Smooth muscle cell (in vitro differentiated cells): ENCODE results near the gene VAV2. TPM values are rescaled to one million over a fixed set of nuclear protein-coding genes. Genes with fewer than 3 reads are reported as not detected.

Experiments
- DNase-seq: peaks from one replicate; lab custom pipeline; 2025; ENCODE audit not compliant: unreplicated experiment; lab: John Stamatoyannopoulos, UW
- H2AFZ ChIP-seq: fragments of 200-600 bp; sonication (generic); 2 replicates; pipeline ENCODE4 v1.6.0; 2016; ENCODE audit warnings: antibody characterized with exemption, low read depth, mild to moderate bottlenecking
- H3F3A ChIP-seq: fragments of 200-600 bp; sonication (generic); 2 replicates; pipeline ENCODE4 v1.6.0; 2017; ENCODE audit warnings: antibody characterized with exemption, low read depth
- H3K27ac ChIP-seq: fragments of 200-600 bp; sonication (generic); 2 replicates; pipeline ENCODE4 v1.5.1; 2016; ENCODE audit warnings: low read depth, mild to moderate bottlenecking
- H3K27me3 ChIP-seq: fragments of 200-600 bp; sonication (generic); 2 replicates; pipeline ENCODE4 v1.6.1; 2016; ENCODE audit warnings: low read depth, mild to moderate bottlenecking
- H3K36me3 ChIP-seq: fragments of 200-600 bp; sonication (generic); 2 replicates; pipeline ENCODE4 v1.5.1; 2016; ENCODE audit warnings: low read depth
- H3K4me1 ChIP-seq: fragments of 200-600 bp; sonication (generic); 2 replicates; pipeline ENCODE4 v1.5.1; 2016; ENCODE audit warnings: low read depth
- H3K4me2 ChIP-seq: fragments of 200-600 bp; sonication (generic); 2 replicates; pipeline ENCODE4 v1.6.0; 2016; ENCODE audit warnings: mild to moderate bottlenecking
- H3K4me3 ChIP-seq: fragments of 200-600 bp; sonication (generic); 2 replicates; pipeline ENCODE4 v1.5.1; 2016; ENCODE audit warnings: mild to moderate bottlenecking
- H3K79me2 ChIP-seq: fragments of 200-600 bp; sonication (generic); 2 replicates; pipeline ENCODE4 v1.6.0; 2016; ENCODE audit warnings: low read depth, mild to moderate bottlenecking
- H3K9ac ChIP-seq: fragments of 200-600 bp; sonication (generic); 2 replicates; pipeline ENCODE4 v1.6.0; 2016; ENCODE audit warnings: low read depth
- H3K9me3 ChIP-seq: fragments of 200-600 bp; sonication (generic); replicated peaks from 2 replicates; pipeline ENCODE4 v1.5.1; 2016; ENCODE audit warnings: low read depth
- H4K20me1 ChIP-seq: fragments of 200-600 bp; sonication (generic); 2 replicates; pipeline ENCODE4 v1.6.0; 2016; ENCODE audit warnings: low read depth
- CTCF ChIP-seq: fragments of 200-600 bp; sonication (generic); IDR thresholded peaks from 2 replicates; pipeline ENCODE4 v1.5.1; 2017; ENCODE audit warnings: borderline replicate concordance, mild to moderate bottlenecking, antibody characterized with exemption; ENCODE audit not compliant: insufficient read depth, poor library complexity, severe bottlenecking
- WGBS: methylation state at CpG from one replicate; pipeline ENCODE4 v1.1.7; 2016; ENCODE audit warnings: low lambda C conversion rate; 5-methylcytosine and 5-hydroxymethylcytosine counted together
- polyA plus RNA-seq: library from polyadenylated mRNA; unstranded; fragments of >200 nt; fragmentation: Nextera tagmentation; extraction: Ambion mirVana; gene quantifications from 2 replicates; pipeline ENCODE4 v1.2.1, GENCODE V29; 2016
- total RNA-seq: library from RNA; depleted of rRNA; stranded (reverse); fragments of >200 nt; gene quantifications from 2 replicates; pipeline ENCODE4 v1.2.3, GENCODE V29; 2014

Gene VAV2
- total and polyA plus RNA-seq, 2 experiments from 2014 or later = 26.2 to 35.3 TPM

GRCh38 chr9:133789778-133790177 lies 202.3 kb downstream of the VAV2 start:
- Histone ChIP-seq H3K4me2 (no peak overlapping the region), H3K79me2 (no peaks in the 10 kb centered on the region), H3K4me1 (no peaks in the 10 kb centered on the region), H3F3A (no peaks in the 10 kb centered on the region), H3K27ac (no peak overlapping the region), H3K9ac (no peak overlapping the region), H2AFZ (no peak overlapping the region), H3K27me3 (no peaks in the 10 kb centered on the region), H4K20me1 (peaks cover 37% of the 10 kb centered on the region), H3K9me3 (no peaks in the 10 kb centered on the region), H3K36me3 (no peaks in the 10 kb centered on the region), H3K4me3 (no peak overlapping the region)
- WGBS = 93% methylated on average over 7 of the region's 8 CpGs
- no peak for TF ChIP-seq CTCF
- no peak for DNase-seq

- H3K9me3 ChIP-seq = no peaks in the 10 kb centered on the region
- H3K27me3 ChIP-seq = no peaks in the 10 kb centered on the region
- no peak for DNase-seq
- 93% methylated on average over 34 of the region's 34 CpGs for WGBS
- no peaks in the 10 kb centered on the region for H3K79me2 ChIP-seq
- H3K27ac ChIP-seq = no peak overlapping the region
- no peak overlapping the region for H2AFZ ChIP-seq
- H3F3A ChIP-seq = no peaks in the 10 kb centered on the region
- H3K4me1 ChIP-seq = no peaks in the 10 kb centered on the region
- H3K9ac ChIP-seq = no peak overlapping the region
- H3K36me3 ChIP-seq = no peaks in the 10 kb centered on the region
- TF ChIP-seq CTCF = no peak
- peaks cover 37% of the 10 kb centered on the region for H4K20me1 ChIP-seq
- H3K4me2 ChIP-seq = no peak overlapping the region
- no peak overlapping the region for H3K4me3 ChIP-seq
Observed at GRCh38 chr9:133788819-133789717, 203.1 kb downstream of the VAV2 start.

- Histone ChIP-seq H4K20me1 (peaks cover 37% of the 10 kb centered on the region), H3K4me1 (no peaks in the 10 kb centered on the region), H3K9me3 (no peaks in the 10 kb centered on the region), H3K79me2 (no peaks in the 10 kb centered on the region), H3K4me2 (no peak overlapping the region), H3F3A (no peaks in the 10 kb centered on the region), H2AFZ (no peak overlapping the region), H3K27me3 (no peaks in the 10 kb centered on the region), H3K27ac (no peak overlapping the region), H3K36me3 (no peaks in the 10 kb centered on the region), H3K4me3 (no peak overlapping the region), H3K9ac (no peak overlapping the region)
- no peak for DNase-seq
- TF ChIP-seq CTCF = no peak
- 90% methylated on average over 37 of the region's 37 CpGs for WGBS
Observed at GRCh38 chr9:133788045-133788818, 203.9 kb downstream of the VAV2 start.

GRCh38 chr9:133787754-133788025 lies 204.4 kb downstream of the VAV2 start:
- no peaks in the 10 kb centered on the region for H3K36me3 ChIP-seq
- H3K9ac ChIP-seq = no peak overlapping the region
- H4K20me1 ChIP-seq = peaks cover 40% of the 10 kb centered on the region
- H3K9me3 ChIP-seq = no peaks in the 10 kb centered on the region
- no peaks in the 10 kb centered on the region for H3K79me2 ChIP-seq
- H3K27ac ChIP-seq = no peak overlapping the region
- H3K4me1 ChIP-seq = no peaks in the 10 kb centered on the region
- H3K27me3 ChIP-seq = no peaks in the 10 kb centered on the region
- no peak overlapping the region for H3K4me2 ChIP-seq
- no peak for DNase-seq
- TF ChIP-seq CTCF = no peak
- H3F3A ChIP-seq = peaks cover 5% of the 10 kb centered on the region
- no peak overlapping the region for H2AFZ ChIP-seq
- WGBS = 60% methylated on average over 4 of the region's 5 CpGs
- H3K4me3 ChIP-seq = no peak overlapping the region
